HUES48 (cell line): Measurements from ENCODE around the gene NAT16.

Experiments used
- H3K27ac ChIP-seq: one replicate; pipeline ENCODE4 v1.7.0; 2013; ENCODE audit warnings: low read depth, low read length, inconsistent platforms
- H3K27me3 ChIP-seq: 2 replicates; pipeline ENCODE4 v1.6.1; 2013; ENCODE audit warnings: mild to moderate bottlenecking, low read length; ENCODE audit not compliant: control insufficient read depth, insufficient read depth
- H3K36me3 ChIP-seq: 2 replicates; pipeline ENCODE4 v1.6.1; 2013; ENCODE audit warnings: low read length; ENCODE audit not compliant: control insufficient read depth, insufficient read depth
- H3K4me1 ChIP-seq: 2 replicates; pipeline ENCODE4 v1.6.1; 2013; ENCODE audit warnings: mild to moderate bottlenecking, low read length; ENCODE audit not compliant: control insufficient read depth, insufficient read depth
- H3K4me3 ChIP-seq: 2 replicates; pipeline ENCODE4 v1.5.1; 2013; ENCODE audit warnings: mild to moderate bottlenecking, low read depth, low read length
- H3K9ac ChIP-seq: 2 replicates; pipeline ENCODE4 v1.6.1; 2013; ENCODE audit warnings: mild to moderate bottlenecking, low read depth, low read length, moderate library complexity
- H3K9me3 ChIP-seq: 2 replicates; pipeline ENCODE4 v1.6.1; 2013; ENCODE audit warnings: low read length; ENCODE audit not compliant: control insufficient read depth, insufficient read depth

Gene NAT16

DNA sequence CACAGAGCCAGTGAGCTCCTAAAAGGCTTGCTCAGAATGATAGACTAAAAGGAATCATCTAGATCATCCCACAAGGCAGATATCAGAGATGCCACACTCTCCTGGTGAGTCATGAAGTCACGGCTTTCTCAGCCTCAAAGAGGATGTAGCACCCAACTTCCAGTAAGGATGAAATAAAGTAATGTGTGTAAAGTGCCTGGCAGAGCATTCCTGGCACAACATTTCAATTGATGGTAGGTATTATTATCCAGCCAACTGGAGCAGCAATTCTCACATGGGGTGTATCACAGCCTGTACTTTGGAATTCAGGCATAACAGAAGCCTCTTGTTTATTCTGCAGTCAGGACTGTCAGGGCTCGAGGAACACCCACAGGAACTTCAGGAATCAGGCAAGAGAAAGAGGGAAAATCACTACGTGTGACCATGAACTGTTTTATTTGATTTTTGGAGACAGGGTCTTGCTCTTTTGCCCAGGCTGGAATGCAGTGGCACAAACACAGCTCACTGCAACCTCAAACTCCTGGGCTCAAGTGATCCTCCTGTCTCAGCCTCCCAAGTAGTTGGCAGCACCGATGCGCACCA, 5.3 kb upstream of the NAT16 start:
- no peaks in the 10 kb centered on the region for H3K9me3 ChIP-seq
- peaks cover 11% of the 10 kb centered on the region for H3K27me3 ChIP-seq

DNA sequence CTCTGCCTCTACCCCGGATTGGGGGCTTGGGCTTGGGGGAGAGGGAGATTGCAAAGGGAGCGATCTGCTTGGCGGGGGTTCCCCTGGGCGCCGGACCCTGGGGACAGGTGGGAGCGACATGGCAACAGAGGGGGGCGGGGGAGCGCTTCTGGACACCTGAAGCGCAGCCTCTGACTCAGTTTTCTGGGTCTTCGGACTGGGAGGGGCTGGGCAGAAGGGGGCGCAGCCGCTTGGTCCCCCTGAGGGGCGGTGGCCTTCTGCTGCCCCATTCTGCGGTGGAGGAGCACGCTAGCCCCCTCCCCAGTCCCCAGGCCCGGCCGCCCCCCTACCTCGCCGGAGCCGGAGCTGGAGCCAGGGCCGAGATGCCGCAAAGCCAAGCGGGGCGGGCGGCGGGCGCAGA, 380 bp downstream of the NAT16 start:
- no peaks in the 10 kb centered on the region for H3K36me3 ChIP-seq
- H3K9ac ChIP-seq = no peak overlapping the region
- no peak overlapping the region for H3K27ac ChIP-seq
- 0 out of 2 replicates have a peak, but pooled peaks cover 5% of the 10 kb centered on the region for H3K4me1 ChIP-seq
- H3K4me3 ChIP-seq = peak overlapping the region; percentile 58
- H3K9me3 ChIP-seq = no peaks in the 10 kb centered on the region
- H3K27me3 ChIP-seq = peaks cover 67% of the 10 kb centered on the region

More for the DNA sequence above, 5.3 kb upstream of the NAT16 start:
- Histone ChIP-seq H3K36me3 (no peaks in the 10 kb centered on the region), H3K27ac (no peak overlapping the region), H3K4me3 (no peak overlapping the region), H3K4me1 (0 out of 2 replicates have a peak, but pooled peaks cover 5% of the 10 kb centered on the region), H3K9ac (no peak overlapping the region)

DNA sequence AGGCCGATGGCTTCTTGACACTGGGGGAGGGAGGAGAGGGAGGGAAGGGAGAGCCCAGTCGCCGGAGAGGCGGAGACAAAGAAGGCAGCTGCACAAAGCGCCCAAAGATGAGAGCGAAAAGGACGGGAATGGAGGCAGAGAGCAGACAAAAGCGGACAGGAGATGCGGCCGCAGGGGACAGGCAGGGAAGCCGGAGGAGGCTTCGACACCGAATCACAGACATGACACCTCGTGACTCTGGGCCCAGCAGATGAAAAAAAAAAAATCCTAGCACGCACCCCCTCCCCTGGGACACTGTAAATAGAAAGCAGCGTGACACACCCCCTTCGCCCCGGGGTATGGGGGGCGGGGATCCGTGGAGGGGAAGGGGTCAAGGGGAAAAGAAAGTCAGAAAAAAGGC, 976 bp downstream of the NAT16 start:
- Histone ChIP-seq H3K36me3 (no peaks in the 10 kb centered on the region), H3K27ac (no peak overlapping the region), H3K4me1 (0 out of 2 replicates have a peak, but pooled peaks cover 5% of the 10 kb centered on the region), H3K4me3 (peak overlapping the region; percentile 58), H3K9me3 (no peaks in the 10 kb centered on the region), H3K9ac (no peak overlapping the region), H3K27me3 (peaks cover 73% of the 10 kb centered on the region)

DNA sequence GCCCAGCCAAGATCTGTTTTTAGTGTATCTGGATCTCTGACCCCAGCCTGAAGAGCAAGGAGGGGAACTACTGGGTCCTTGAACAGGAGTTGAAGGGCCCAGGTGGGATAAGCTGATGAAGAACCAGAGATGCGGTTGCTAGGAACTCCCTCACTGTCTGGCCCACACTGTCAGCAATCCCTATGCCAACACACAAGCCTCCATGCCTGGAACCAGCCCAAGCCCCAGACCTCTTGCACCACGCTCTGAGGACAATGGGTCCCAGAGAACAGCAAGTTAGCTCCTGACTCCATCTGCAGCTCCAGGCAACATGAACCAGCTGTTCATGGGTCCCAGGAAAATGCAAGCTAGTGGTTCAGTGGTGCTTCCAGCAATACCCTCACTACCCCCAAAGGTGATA, 2.4 kb downstream of the NAT16 start:
- H3K27ac ChIP-seq = no peak overlapping the region
- H3K9ac ChIP-seq = no peak overlapping the region
- no peak overlapping the region for H3K4me3 ChIP-seq
- peaks cover 7% of the 10 kb centered on the region; the same call in 1 of the 2 replicates for H3K4me1 ChIP-seq
- H3K36me3 ChIP-seq = no peaks in the 10 kb centered on the region
- H3K27me3 ChIP-seq = peaks cover 87% of the 10 kb centered on the region
- no peaks in the 10 kb centered on the region for H3K9me3 ChIP-seq

DNA sequence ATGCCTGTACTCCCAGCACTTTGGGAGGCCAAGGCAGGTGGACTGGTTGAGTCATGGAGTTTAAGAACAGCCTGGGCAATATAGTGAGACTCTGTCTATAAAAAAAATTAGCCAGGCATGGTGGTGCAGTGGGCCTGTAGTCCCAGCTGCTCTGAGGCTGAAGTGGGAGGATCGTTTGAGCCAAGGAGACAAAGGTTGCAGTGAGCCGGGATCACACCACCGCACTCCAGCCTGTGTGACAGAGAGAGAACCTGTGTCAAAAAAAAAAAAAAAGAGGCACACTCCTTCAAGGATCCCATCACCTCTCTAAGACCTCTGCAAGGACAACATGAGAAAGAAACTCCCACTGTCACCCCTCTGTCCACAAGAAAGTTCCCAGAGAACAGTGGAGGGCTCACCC, 4.4 kb downstream of the NAT16 start:
- Histone ChIP-seq H3K4me1 (peaks cover 19% of the 10 kb centered on the region), H3K36me3 (no peaks in the 10 kb centered on the region), H3K27ac (no peak overlapping the region), H3K27me3 (peaks cover 99% of the 10 kb centered on the region), H3K9ac (no peak overlapping the region), H3K4me3 (no peak overlapping the region), H3K9me3 (no peaks in the 10 kb centered on the region)

DNA sequence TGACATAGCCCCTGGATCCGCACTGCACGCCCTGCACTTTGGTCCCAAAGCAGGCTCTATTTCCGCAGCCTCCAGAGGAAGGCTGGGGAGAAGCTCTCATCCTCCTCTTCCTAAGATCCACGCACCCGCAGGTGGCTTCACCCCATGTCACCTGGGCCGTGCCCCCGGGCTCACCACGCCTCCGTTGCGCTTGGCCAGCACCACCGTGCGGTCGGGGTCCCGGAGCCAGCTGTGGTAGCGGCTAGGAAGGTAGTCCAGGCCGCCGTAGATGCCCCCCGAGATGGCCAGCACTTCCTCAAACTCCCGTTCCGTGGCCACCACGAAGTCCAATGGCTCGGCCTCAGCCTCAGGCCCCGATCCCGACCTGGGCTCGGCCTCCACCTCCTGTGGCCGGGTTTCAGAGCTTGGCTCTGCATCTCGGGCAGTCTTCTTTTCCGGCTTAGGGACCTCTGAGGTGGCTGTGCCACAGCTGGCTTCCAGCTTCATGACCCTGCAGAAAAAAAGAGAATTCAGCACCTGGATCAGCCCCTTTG, 5.7 kb downstream of the NAT16 start:
- Histone ChIP-seq H3K4me3 (peak overlapping the region; percentile 70), H3K36me3 (no peaks in the 10 kb centered on the region), H3K27ac (no peak overlapping the region), H3K9ac (no peak overlapping the region), H3K4me1 (peaks cover 31% of the 10 kb centered on the region), H3K27me3 (peaks cover 100% of the 10 kb centered on the region), H3K9me3 (no peaks in the 10 kb centered on the region)

DNA sequence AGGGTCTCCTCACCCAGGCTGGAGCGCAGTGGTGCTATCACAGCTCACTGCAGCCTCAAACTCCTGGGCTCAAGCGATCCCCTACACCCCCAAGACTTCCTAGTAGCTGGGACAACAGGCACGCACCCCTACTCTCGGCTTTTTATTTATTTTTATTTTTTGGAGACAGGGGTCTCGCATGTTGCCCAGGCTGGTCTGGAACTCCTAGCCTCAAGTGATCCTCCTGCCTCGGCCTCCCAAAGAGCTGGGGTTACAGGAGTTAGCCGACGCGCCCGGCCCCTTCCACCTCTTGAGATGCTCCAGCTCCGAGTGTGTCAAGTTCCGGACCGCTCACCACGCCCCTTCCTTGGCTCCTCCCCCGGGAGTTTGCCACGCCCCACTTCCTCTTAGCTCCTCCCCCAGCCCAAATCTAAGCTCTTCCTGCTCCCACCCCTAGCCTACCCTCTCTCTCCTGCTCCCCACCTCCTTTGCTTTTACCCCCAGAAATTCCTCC, 6.3 kb downstream of the NAT16 start:
- H3K9ac ChIP-seq = no peak overlapping the region
- H3K4me1 ChIP-seq = peaks cover 36% of the 10 kb centered on the region
- peaks cover 100% of the 10 kb centered on the region for H3K27me3 ChIP-seq
- no peaks in the 10 kb centered on the region for H3K36me3 ChIP-seq
- no peaks in the 10 kb centered on the region for H3K9me3 ChIP-seq
- H3K4me3 ChIP-seq = peak overlapping the region; percentile 70
- no peak overlapping the region for H3K27ac ChIP-seq

DNA sequence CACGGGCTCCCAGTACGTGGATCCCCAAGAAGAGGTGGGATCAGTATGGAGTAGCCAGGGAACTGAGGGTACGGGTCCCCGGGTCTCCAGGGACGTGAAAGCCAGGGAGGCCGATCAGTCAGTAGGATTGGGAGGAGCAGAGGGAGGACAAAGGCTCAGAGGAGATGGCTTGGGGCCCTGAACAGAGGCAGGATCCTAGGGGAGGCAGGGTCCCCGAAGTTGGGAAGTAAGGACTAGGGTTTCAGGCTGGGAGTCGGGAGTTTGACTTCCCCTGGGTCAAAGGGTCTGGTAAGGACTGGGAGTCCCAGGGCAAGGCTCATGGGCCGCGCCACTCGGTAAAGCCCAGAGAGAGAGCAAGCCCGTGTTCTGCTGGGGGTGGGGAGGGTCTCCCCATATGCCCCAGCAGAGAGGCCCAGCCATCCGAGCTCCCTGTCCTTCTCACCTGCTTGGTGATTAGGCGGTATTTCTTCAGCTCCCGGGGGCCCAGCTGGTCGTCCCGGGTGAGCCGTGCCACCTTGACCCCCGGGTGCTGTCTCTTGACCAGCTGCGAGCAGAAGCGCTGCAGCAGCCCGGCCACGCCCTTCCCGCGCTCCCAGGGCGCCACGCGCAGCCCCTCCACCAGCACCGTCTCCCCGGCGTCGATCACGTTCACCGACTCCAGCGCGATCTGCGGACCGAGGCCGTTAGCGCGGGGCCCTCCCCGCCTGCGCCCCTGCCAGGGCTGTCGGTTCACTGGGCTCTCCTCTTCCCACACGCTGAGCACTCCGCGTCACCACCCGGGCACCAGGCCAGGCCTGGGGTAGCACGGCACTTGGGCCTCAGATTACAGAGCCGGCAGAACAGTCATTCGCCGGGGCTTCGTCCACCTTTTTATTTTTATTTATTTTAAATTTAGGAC, 7.0 kb downstream of the NAT16 start:
- Histone ChIP-seq H3K27me3 (peaks cover 100% of the 10 kb centered on the region), H3K27ac (no peak overlapping the region), H3K4me3 (peak overlapping the region; percentile 41), H3K9me3 (no peaks in the 10 kb centered on the region), H3K36me3 (no peaks in the 10 kb centered on the region), H3K4me1 (peaks cover 43% of the 10 kb centered on the region), H3K9ac (no peak overlapping the region)

DNA sequence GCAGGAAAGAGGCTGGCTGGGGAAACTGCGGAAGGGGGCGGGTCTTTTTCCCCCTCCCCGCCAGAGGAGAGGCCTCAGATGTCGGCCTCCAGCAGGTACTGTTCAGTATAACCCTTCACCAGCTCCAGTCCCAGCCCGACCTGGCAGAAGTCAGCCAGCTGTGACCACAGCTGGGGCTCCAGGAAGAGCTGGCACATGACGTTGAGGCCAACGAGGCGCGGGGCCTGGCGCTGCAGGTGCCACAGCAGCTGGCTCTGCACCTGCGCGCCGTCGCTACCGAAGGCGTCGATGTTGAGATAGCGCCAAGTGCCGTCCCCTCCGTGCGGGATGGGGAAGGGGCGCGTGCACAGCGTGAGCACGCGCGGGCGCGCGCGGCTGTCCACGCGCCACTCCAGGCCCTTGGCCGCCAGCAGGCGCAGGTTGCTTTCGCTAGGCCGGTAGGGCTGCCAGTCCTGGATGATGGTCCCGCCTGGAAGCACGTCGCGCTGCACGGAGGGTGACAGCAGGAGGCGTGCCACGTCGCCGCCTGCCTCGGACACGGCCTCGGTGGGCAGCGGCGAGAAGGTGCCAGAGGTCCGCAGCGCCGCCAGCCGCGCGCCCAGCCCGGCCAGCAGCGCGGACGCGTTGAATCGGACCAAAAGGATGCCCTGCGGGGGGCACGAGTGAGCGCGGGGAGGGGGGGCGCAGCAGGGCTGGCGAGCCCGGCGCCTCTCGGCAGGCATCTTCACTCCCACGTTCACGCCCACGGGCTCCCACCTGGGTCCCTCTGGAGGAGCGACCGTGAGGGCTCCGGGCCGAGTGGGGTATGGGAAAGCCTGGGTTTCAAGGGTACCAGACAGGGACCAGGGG, 7.9 kb downstream of the NAT16 start:
- peak overlapping the region; percentile 41 for H3K4me3 ChIP-seq
- H3K27me3 ChIP-seq = peaks cover 100% of the 10 kb centered on the region

DNA sequence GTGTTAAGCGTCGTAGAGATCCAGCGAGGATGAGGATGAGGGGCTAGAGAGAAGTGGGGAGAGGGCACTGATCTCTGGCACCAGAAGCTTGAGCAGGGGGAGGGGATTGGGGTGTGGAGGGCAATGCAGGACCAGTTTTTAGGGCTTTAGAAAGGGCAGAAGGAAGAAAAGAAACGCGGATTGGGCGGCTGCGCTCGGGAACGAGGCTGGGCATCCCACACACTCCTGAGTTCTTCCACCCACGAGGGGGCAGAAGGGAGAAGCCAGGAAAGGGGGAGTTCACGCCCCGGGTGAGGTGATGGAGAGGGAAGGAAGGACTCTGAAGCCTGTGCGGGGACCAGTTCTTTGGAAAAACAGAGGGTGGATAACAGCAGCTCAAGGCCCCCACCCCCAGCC, 8.7 kb downstream of the NAT16 start:
- Histone ChIP-seq H3K27me3 (peaks cover 98% of the 10 kb centered on the region), H3K9me3 (no peaks in the 10 kb centered on the region), H3K36me3 (no peaks in the 10 kb centered on the region), H3K27ac (no peak overlapping the region), H3K4me1 (peaks cover 53% of the 10 kb centered on the region), H3K4me3 (peak overlapping the region; percentile 41; the same call in 1 of the 2 replicates), H3K9ac (no peak overlapping the region)

More for the DNA sequence above, 7.9 kb downstream of the NAT16 start:
- Histone ChIP-seq H3K27ac (no peak overlapping the region), H3K4me1 (peaks cover 50% of the 10 kb centered on the region), H3K36me3 (no peaks in the 10 kb centered on the region), H3K9ac (no peak overlapping the region), H3K9me3 (no peaks in the 10 kb centered on the region)
